Right lobe of liver (tissue), 4 donors: Measurements from ENCODE around the gene DHX16.

Source experiments
- POLR2A ChIP-seq: fragments of 450-650 bp; IDR thresholded peaks from one replicate; pipeline ENCODE4 v1.6.1; 2017; ENCODE audit warnings: antibody characterized with exemption, mild to moderate bottlenecking
- TF ChIP-seq, protein P1 (sequence below), 4 donors: fragments of 200-600 bp in 3 of 4; fragments of 450-650 bp in 1 of 4; IDR thresholded peaks; one replicate each; pipeline versions ENCODE4 v1.5.1 to v1.8.0; 2016 to 2022; ENCODE audit warnings: antibody characterized with exemption in 4 of 4, mild to moderate bottlenecking in 2 of 4
- donor health status: DM: no; HTN: no; CAD: no.
- donor health status: DM: no; HTN: no; CAD: no.
- donor health status: DM: no; HTN: yes; CAD: no.

DNA sequence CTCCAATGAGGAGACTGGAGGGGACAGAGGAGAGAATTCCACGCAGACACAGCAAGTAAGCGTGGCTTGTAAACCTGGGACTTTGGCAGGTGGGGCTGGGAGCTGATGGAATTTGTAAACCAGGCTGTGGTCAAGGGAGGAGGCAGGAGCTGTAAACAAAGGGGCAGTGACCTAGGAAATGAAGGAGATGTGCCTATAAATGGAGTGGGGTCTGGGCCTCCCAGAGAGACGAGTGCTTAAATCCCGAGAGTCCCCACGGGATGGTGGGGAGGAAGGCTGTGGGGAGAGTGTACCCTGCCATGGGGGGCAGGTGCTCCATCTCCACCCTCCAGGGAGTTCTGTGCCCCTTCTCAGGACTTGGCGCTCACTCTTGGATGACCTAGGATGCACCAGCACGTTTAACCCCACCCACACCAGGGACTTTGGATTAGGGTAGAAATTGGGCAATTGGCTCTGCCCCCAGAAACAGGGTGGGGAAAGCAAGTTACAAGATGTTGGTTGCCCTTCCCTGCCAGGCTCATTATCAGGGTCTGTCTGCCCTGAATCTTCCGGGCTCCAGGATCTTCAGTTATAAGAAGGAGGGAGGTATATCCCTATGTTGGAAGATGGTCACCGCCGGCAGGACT is 4.0 kb upstream of the DHX16 start:
- TF ChIP-seq, protein P1, sequence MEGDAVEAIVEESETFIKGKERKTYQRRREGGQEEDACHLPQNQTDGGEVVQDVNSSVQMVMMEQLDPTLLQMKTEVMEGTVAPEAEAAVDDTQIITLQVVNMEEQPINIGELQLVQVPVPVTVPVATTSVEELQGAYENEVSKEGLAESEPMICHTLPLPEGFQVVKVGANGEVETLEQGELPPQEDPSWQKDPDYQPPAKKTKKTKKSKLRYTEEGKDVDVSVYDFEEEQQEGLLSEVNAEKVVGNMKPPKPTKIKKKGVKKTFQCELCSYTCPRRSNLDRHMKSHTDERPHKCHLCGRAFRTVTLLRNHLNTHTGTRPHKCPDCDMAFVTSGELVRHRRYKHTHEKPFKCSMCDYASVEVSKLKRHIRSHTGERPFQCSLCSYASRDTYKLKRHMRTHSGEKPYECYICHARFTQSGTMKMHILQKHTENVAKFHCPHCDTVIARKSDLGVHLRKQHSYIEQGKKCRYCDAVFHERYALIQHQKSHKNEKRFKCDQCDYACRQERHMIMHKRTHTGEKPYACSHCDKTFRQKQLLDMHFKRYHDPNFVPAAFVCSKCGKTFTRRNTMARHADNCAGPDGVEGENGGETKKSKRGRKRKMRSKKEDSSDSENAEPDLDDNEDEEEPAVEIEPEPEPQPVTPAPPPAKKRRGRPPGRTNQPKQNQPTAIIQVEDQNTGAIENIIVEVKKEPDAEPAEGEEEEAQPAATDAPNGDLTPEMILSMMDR (IDR thresholded peaks at IDR 0.05) = no peak
- no peak for TF ChIP-seq POLR2A
